OCI-LY1 (cell line): ENCODE measurements around the gene RPL18.

Source experiments
- CTCF ChIP-seq: fragments of 200-600 bp; sonication (generic), shearing (Covaris generic); IDR thresholded peaks from 2 replicates; pipeline ENCODE4 v1.5.1; 2017; ENCODE audit warnings: mild to moderate bottlenecking, antibody characterized with exemption, low read length, moderate library complexity, mixed read lengths
- EZH2 ChIP-seq: fragments of 200-600 bp; sonication (generic), shearing (Covaris generic); IDR thresholded peaks from 2 replicates; pipeline ENCODE4 v1.8.0; 2017; ENCODE audit warnings: borderline replicate concordance, mixed run types, mild to moderate bottlenecking, antibody characterized with exemption, low read length, moderate library complexity, mixed read lengths

GRCh38 chr19:48596679-48597465 lies 22.1 kb downstream of the RPL18 start:
- TF ChIP-seq EZH2 (no peak), CTCF (no peak)
